Neutrophil (primary cell): ENCODE measurements around the gene PANK4.

ENCODE experiments used
- H3K27ac ChIP-seq: fragments of 200-600 bp; sonication (generic); 2 replicates; pipeline ENCODE4 v1.5.1; 2016; ENCODE audit warnings: mild to moderate bottlenecking, moderate library complexity
- H3K27me3 ChIP-seq: fragments of 200-600 bp; sonication (generic); 2 replicates; pipeline ENCODE4 v1.6.0; 2016; ENCODE audit warnings: mild to moderate bottlenecking
- H3K36me3 ChIP-seq: fragments of 200-600 bp; sonication (generic); 2 replicates; pipeline ENCODE4 v1.5.1; 2017
- H3K4me1 ChIP-seq, 2 experiments: fragments of 200-600 bp in 1 of 2; sonication (generic) in 1 of 2; 1 replicate in 1 of 2; 2 replicates in 1 of 2; pipeline versions ENCODE4 v1.5.1 to v1.6.1; 2013 to 2016; ENCODE audit warnings: low read depth in 1 of 2, low read length in 1 of 2, mild to moderate bottlenecking in 1 of 2, moderate library complexity in 1 of 2; ENCODE audit not compliant: control insufficient read depth in 1 of 2, insufficient read depth in 1 of 2
- H3K4me3 ChIP-seq, 2 experiments: fragments of 200-600 bp in 1 of 2; sonication (generic) in 1 of 2; 1 replicate in 1 of 2; 2 replicates in 1 of 2; pipeline ENCODE4 v1.5.1; 2013 to 2016; ENCODE audit warnings: low read depth in 1 of 2, low read length in 1 of 2, mild to moderate bottlenecking in 1 of 2, moderate library complexity in 1 of 2
- H3K9me3 ChIP-seq: fragments of 200-600 bp; sonication (generic); 2 replicates; pipeline ENCODE4 v1.5.1; 2016
- CTCF ChIP-seq: fragments of 200-600 bp; sonication (generic); IDR thresholded peaks from 2 replicates; pipeline ENCODE4 v1.5.1; 2016; ENCODE audit warnings: antibody characterized with exemption

PANK4 gene

GRCh38 chr1:2504225-2504948 is 22.0 kb downstream of the PANK4 start:
- H3K4me1 ChIP-seq = no peaks in the 10 kb centered on the region
- H3K36me3 ChIP-seq = peaks cover 26% of the 10 kb centered on the region
- TF ChIP-seq CTCF = no peak
- H3K4me3 ChIP-seq = no peak overlapping the region
- peaks cover 11% of the 10 kb centered on the region for H3K27me3 ChIP-seq
- H3K9me3 ChIP-seq = no peaks in the 10 kb centered on the region
- no peak overlapping the region for H3K27ac ChIP-seq

GRCh38 chr1:2503554-2504224 is 22.7 kb downstream of the PANK4 start:
- Histone ChIP-seq H3K36me3 (peaks cover 19% of the 10 kb centered on the region), H3K4me1 (no peaks in the 10 kb centered on the region), H3K4me3 (no peak overlapping the region), H3K27me3 (peaks cover 11% of the 10 kb centered on the region), H3K27ac (no peak overlapping the region), H3K9me3 (no peaks in the 10 kb centered on the region)
- TF ChIP-seq CTCF = no peak

GRCh38 chr1:2502661-2503553 is 23.5 kb downstream of the PANK4 start:
- no peaks in the 10 kb centered on the region for H3K9me3 ChIP-seq
- TF ChIP-seq CTCF = no peak
- H3K4me1 ChIP-seq = no peaks in the 10 kb centered on the region
- no peak overlapping the region for H3K27ac ChIP-seq
- H3K4me3 ChIP-seq = no peak overlapping the region
- H3K36me3 ChIP-seq = peaks cover 11% of the 10 kb centered on the region
- H3K27me3 ChIP-seq = peaks cover 11% of the 10 kb centered on the region

- no peak overlapping the region for H3K27ac ChIP-seq
- peaks cover 4% of the 10 kb centered on the region for H3K36me3 ChIP-seq
- TF ChIP-seq CTCF = no peak
- H3K4me1 ChIP-seq = no peaks in the 10 kb centered on the region
- no peak overlapping the region for H3K4me3 ChIP-seq
- peaks cover 11% of the 10 kb centered on the region for H3K27me3 ChIP-seq
- H3K9me3 ChIP-seq = no peaks in the 10 kb centered on the region
Observed at GRCh38 chr1:2502210-2502609, 24.2 kb downstream of the PANK4 start.

GRCh38 chr1:2501820-2502119 is 24.6 kb downstream of the PANK4 start:
- Histone ChIP-seq H3K4me3 (no peak overlapping the region), H3K4me1 (no peaks in the 10 kb centered on the region), H3K27ac (no peak overlapping the region), H3K9me3 (no peaks in the 10 kb centered on the region), H3K27me3 (peaks cover 11% of the 10 kb centered on the region), H3K36me3 (no peaks in the 10 kb centered on the region)
- no peak for TF ChIP-seq CTCF
